Tibial nerve (tissue), 4 donors: ENCODE results near the gene ATP8A2. TPM values are rescaled to one million over a fixed set of nuclear protein-coding genes. Genes with fewer than 3 reads are reported as not detected.

ENCODE experiments used
- DNase-seq, 2 donors: peaks; one replicate each; pipeline ENCODE4 v3.0.0-alpha.2; 2019; ENCODE audit warnings: low spot score in 2 of 2
- H3K27ac ChIP-seq, 4 donors: fragments of 200-600 bp; sonication (generic) in 3 of 4; one replicate each; pipeline ENCODE4 v1.5.1; 2017 to 2019; ENCODE audit warnings: mild to moderate bottlenecking in 1 of 4
- H3K27me3 ChIP-seq, 2 donors: fragments of 200-600 bp; sonication (generic) in 1 of 2; one replicate each; pipeline versions ENCODE4 v1.5.1 to v1.6.0; 2017 to 2019
- H3K36me3 ChIP-seq, 3 donors: fragments of 200-600 bp; sonication (generic); one replicate each; pipeline ENCODE4 v1.5.1; 2018 to 2019
- H3K4me1 ChIP-seq, 4 donors: fragments of 200-600 bp; sonication (generic) in 3 of 4; one replicate each; pipeline ENCODE4 v1.5.1; 2017 to 2019
- H3K4me3 ChIP-seq, 4 donors: fragments of 200-600 bp; sonication (generic) in 3 of 4; one replicate each; pipeline ENCODE4 v1.5.1; 2017 to 2019; ENCODE audit warnings: mild to moderate bottlenecking in 1 of 4, moderate library complexity in 1 of 4
- H3K9me3 ChIP-seq, 4 donors: fragments of 200-600 bp; sonication (generic) in 3 of 4; one replicate each; pipeline ENCODE4 v1.5.1; 2017 to 2019
- EP300 ChIP-seq, 2 donors: sonication (generic); formaldehyde crosslinking; IDR thresholded peaks; one replicate each; pipeline ENCODE4 v1.6.1; 2017; ENCODE audit warnings: antibody characterized with exemption in 2 of 2, mild to moderate bottlenecking in 1 of 2
- POLR2A ChIP-seq, 2 donors: fragments of 450-650 bp; IDR thresholded peaks; one replicate each; pipeline ENCODE4 v1.6.1; 2017; ENCODE audit warnings: antibody characterized with exemption in 2 of 2, mild to moderate bottlenecking in 2 of 2, moderate library complexity in 2 of 2
- WGBS, 2 donors: methylation state at CpG; one replicate each; pipeline ENCODE4 v1.1.5; 2018; 5-methylcytosine and 5-hydroxymethylcytosine counted together
- total RNA-seq, 4 donors: library from RNA; depleted of rRNA; stranded (reverse); fragments of >200 nt; gene quantifications; one replicate each; pipeline ENCODE4 v1.1.0, GENCODE V29; 2016
- TF ChIP-seq, protein P1 (sequence below), 5 experiments: fragments of 200-600 bp in 3 of 5; fragments of 450-650 bp in 2 of 5; sonication (generic) in 3 of 5; IDR thresholded peaks; one replicate each; pipeline ENCODE4 v1.5.1; 2016 to 2019; ENCODE audit warnings: antibody characterized with exemption in 5 of 5, mild to moderate bottlenecking in 3 of 5, moderate library complexity in 2 of 5

Gene ATP8A2
- total RNA-seq, 4 donors from 2014 or later: 0.30 to 1.7 (median 0.61) TPM

DNA sequence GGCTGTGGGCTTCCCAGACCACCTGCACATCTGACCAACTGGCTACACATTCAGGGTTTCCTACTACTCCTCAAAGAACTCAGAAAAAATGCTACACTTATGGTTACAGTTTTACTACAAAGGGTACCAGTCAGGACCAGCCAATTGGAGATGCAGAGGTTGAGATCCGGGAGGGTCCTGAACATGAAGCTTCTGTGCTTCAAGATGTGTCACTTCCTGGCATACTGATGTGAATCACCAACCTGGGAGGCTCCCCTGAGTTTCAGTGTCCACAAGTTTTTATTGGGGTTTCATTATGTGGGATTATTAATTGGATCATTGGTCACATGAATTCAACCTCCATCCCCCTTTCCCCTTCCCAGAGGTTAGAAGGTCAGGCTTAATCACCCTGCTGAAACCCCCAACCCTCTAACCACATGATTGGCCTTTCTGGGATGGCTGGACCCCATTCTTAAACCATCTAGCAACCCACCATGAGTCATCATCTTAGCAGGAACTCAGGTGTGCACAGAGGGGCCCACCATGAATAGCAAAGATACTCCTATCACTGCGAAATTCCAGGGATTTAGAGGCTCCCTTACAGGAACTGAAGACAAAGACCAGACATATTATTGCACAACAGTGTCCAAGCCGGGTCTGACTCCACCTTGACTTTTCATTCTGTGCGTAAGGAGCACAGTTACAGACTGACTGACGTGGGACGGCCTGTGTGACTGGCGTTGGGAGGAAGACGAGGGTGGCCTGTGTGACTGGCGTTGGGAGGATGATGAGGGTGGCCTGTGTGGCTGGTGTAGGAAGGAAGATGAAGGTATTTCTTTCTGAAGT is 90.7 kb downstream of the ATP8A2 start:
- DNase-seq: no peak
- 88 to 89% methylated on average over 9 of the region's 9 CpGs for WGBS, 2 donors
- H3K27ac ChIP-seq: no peak overlapping the region
- H3K36me3 ChIP-seq: no peaks in the 10 kb centered on the region
- no peak overlapping the region for H3K4me3 ChIP-seq
- no peak for TF ChIP-seq POLR2A (IDR thresholded peaks at IDR 0.05)
- no peak for TF ChIP-seq EP300 (IDR thresholded peaks at IDR 0.05)
- TF ChIP-seq, protein P1, sequence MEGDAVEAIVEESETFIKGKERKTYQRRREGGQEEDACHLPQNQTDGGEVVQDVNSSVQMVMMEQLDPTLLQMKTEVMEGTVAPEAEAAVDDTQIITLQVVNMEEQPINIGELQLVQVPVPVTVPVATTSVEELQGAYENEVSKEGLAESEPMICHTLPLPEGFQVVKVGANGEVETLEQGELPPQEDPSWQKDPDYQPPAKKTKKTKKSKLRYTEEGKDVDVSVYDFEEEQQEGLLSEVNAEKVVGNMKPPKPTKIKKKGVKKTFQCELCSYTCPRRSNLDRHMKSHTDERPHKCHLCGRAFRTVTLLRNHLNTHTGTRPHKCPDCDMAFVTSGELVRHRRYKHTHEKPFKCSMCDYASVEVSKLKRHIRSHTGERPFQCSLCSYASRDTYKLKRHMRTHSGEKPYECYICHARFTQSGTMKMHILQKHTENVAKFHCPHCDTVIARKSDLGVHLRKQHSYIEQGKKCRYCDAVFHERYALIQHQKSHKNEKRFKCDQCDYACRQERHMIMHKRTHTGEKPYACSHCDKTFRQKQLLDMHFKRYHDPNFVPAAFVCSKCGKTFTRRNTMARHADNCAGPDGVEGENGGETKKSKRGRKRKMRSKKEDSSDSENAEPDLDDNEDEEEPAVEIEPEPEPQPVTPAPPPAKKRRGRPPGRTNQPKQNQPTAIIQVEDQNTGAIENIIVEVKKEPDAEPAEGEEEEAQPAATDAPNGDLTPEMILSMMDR (IDR thresholded peaks at IDR 0.05): no peak
- no peaks in the 10 kb centered on the region for H3K4me1 ChIP-seq
- no peaks in the 10 kb centered on the region for H3K9me3 ChIP-seq
- H3K27me3 ChIP-seq: peaks cover 0 to 3% of the 10 kb centered on the region in 2 donors

DNA sequence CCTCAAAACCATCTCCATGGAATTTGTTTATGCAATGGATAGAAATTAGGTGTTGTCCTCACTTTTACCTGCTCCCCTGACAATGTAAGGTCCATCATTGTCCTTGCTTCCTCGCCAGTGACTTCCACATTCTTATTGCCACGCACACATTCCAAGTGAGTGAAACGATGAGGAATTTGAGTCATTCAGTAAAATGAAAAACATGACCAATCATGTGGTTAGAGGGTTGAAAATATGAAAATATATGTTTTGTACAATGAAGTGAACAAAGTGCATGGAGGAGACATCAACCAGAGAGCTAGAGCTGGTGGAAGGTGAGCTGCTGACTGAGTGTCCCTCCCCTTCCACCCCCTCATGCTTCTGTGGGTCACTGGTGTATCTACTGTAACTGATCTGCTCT is 91.7 kb downstream of the ATP8A2 start:
- Histone ChIP-seq H3K36me3 (no peaks in the 10 kb centered on the region), H3K9me3 (no peaks in the 10 kb centered on the region), H3K27ac (no peak overlapping the region), H3K27me3 (peaks cover 0 to 13% of the 10 kb centered on the region in 2 donors), H3K4me1 (no peaks in the 10 kb centered on the region), H3K4me3 (no peak overlapping the region)
- DNase-seq: no peak
- WGBS, 2 donors: 63 to 64% methylated on average over 3 of the region's 3 CpGs
- TF ChIP-seq EP300 (IDR thresholded peaks at IDR 0.05): no peak
- TF ChIP-seq, protein P1 (IDR thresholded peaks at IDR 0.05): no peak
- no peak for TF ChIP-seq POLR2A (IDR thresholded peaks at IDR 0.05)

DNA sequence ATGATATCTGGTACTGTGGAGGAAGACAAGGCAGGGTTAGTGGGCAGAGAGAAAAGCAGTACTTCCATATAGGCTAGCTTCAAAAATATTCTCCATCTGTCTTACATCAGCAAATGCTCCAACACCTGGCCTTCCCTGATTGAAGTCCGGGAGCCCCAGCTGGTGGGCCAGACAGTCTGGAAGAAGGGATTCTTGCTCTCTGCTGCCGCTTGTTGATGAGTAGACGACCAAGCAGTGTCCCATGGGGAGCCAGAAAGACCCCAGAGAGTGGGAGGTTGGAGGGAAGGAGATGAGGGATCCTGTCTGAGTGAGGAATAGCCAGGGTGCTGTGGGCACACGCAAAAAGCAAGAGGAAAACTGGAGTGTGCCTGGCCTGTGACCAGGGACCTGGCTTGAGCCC is 95.1 kb downstream of the ATP8A2 start:
- no peak for DNase-seq
- peaks cover 0 to 26% of the 10 kb centered on the region in 2 donors for H3K27me3 ChIP-seq
- no peak overlapping the region for H3K4me3 ChIP-seq
- H3K27ac ChIP-seq: no peak overlapping the region
- no peaks in the 10 kb centered on the region for H3K36me3 ChIP-seq
- H3K4me1 ChIP-seq: peaks cover 0 to 5% (median 0%) of the 10 kb centered on the region in 4 donors
- 54 to 59% methylated on average over 4 of the region's 4 CpGs for WGBS, 2 donors
- H3K9me3 ChIP-seq: no peaks in the 10 kb centered on the region
- no peak for TF ChIP-seq EP300 (IDR thresholded peaks at IDR 0.05)
- no peak for TF ChIP-seq POLR2A (IDR thresholded peaks at IDR 0.05)
- TF ChIP-seq, protein P1 (IDR thresholded peaks at IDR 0.05): no peak

DNA sequence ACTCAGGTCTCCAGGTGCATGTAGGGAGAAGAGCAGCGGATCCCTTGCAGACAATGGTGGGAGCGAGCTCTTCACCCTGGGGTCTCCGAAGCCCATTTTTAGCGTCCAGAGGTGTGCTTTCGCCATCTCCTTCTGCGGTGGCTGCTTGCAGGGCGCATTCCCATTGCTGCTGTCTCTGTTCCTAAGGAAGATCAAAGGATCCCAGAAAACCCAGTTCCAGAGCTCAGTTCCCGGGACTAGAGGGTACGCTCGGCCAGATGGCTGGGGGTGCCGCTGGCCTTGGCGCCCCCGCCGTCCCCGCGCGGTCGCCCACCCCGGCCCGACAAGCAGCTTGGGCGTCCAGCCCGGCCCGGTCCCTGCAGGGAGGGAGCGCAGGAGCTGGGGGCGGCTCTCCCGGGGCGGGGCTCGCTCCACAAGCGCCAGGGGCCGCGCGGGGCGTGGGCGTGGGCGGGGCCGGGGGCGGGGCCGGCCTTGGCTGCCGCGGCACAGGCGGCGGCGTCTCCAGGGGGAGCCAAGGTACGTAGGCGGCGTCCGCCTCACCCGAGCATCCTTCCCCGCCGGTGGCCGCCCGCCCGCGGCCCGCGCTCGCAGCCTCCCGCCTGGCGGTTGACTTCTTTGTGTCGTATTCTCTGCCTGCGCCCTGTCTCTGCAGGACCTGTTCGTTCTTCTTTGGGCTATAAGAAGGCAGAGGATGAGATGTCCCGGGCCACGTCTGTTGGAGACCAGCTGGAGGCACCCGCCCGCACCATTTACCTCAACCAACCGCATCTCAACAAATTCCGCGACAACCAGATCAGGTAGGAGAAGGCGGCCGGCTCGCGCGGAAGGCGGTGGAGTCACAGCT is 96.8 kb downstream of the ATP8A2 start:
- TF ChIP-seq, protein P1 (IDR thresholded peaks at IDR 0.05): no peak
- TF ChIP-seq POLR2A (IDR thresholded peaks at IDR 0.05) (no peak), EP300 (IDR thresholded peaks at IDR 0.05) (no peak)
- Histone ChIP-seq H3K4me1 (peaks cover 0 to 5% (median 0%) of the 10 kb centered on the region in 4 donors), H3K27ac (no peak overlapping the region), H3K27me3 (peaks cover 0 to 26% of the 10 kb centered on the region in 2 donors), H3K9me3 (no peaks in the 10 kb centered on the region), H3K36me3 (no peaks in the 10 kb centered on the region), H3K4me3 (peak overlapping the region in 1 of 4 donors; percentile 7)
- 5 to 9% methylated on average over 39 to 48 of the region's 75 CpGs for WGBS, 2 donors
- DNase-seq: no peak

DNA sequence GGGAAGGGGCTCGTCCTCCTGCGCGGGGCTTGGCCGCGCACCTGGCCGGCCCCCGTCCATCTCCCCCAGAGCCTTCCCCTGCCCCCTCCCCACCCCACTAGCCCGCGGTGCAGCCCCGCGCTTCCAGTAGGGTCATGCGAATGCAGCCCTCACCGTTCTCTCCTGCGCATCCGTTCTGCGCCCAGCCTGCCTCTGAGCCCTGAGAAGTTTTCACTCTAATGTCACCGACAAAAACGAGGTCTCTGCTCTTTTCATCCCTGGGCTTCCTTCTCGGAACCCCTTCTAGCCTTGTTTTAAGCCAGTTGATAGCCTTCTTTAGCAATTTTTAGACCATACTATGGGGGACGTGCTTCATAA is 97.4 kb downstream of the ATP8A2 start:
- H3K9me3 ChIP-seq: no peaks in the 10 kb centered on the region
- no peaks in the 10 kb centered on the region for H3K36me3 ChIP-seq
- H3K4me3 ChIP-seq: no peak overlapping the region
- no peak for TF ChIP-seq EP300 (IDR thresholded peaks at IDR 0.05)
- TF ChIP-seq, protein P1 (IDR thresholded peaks at IDR 0.05): no peak
- TF ChIP-seq POLR2A (IDR thresholded peaks at IDR 0.05): no peak
- no peak for DNase-seq
- H3K27ac ChIP-seq: no peak overlapping the region
- peaks cover 0 to 5% (median 0%) of the 10 kb centered on the region in 4 donors for H3K4me1 ChIP-seq
- peaks cover 0 to 26% of the 10 kb centered on the region in 2 donors for H3K27me3 ChIP-seq
- WGBS, 2 donors: 9 to 10% methylated on average over 17 to 19 of the region's 20 CpGs
